ENCODE results near the gene CLEC16A. TPM values are rescaled to one million over a fixed set of nuclear protein-coding genes. Genes with fewer than 3 reads are reported as not detected.
A peak's percentile ranks its signal among the peaks of the same experiment; 100 is the strongest.

The CLEC16A gene
- total RNA-seq, 4 donors from 2014 or later = 24.5 to 33.0 (median 29.3) TPM

DNA sequence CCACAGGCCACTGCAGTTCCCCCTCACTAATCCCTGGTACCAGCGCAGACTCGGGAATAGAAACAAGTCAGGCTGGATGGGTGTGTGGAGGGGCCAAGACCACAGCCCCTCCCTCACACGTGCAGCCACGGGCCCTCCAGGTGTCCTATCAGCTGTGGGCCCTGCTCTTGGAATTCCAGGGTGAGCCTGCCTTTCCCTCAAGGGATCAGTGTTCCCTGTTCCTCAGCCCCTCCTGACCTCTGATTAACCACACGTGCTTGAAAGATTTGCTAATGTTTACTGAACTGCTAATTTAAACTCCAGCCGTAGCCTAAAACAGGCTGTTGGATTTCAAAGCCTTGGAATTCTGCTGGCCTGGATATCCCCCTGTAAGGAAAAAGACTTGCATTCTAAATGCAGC is 165.2 kb downstream of the CLEC16A start:
- intact Hi-C loops (cut with DNase I; ENCODE audit: low total_unique reads) = no loop called here
- in situ Hi-C loops (cut with MboI; ENCODE audit: low sequenced_read_pairs in 4 of 4) = no loop called here
- Histone ChIP-seq H3K36me3 (no peaks in the 10 kb centered on the region), H3K4me1 (peaks cover 12 to 14% of the 10 kb centered on the region in 2 donors), H3K4me3 (no peak overlapping the region), H3K9me3 (peaks cover 0 to 4% (median 0%) of the 10 kb centered on the region in 3 donors), H3K27me3 (no peaks in the 10 kb centered on the region), H3K27ac (no peak overlapping the region)
- TF ChIP-seq POLR2A (IDR thresholded peaks at IDR 0.05) = no peak
- TF ChIP-seq CTCF (IDR thresholded peaks at IDR 0.05 in 4 of 5, conservative IDR thresholded peaks at IDR 0.05 in 1 of 5) = no peak
- no peak for DNase-seq
- no peak for ATAC-seq

GRCh38 chr16:11111150-11111549 is 166.8 kb downstream of the CLEC16A start:
- H3K27ac ChIP-seq = no peak overlapping the region
- DNase-seq (no peak), ATAC-seq (no peak)
- H3K9me3 ChIP-seq = peaks cover 0 to 4% (median 0%) of the 10 kb centered on the region in 3 donors
- H3K36me3 ChIP-seq = no peaks in the 10 kb centered on the region
- in situ Hi-C loops (cut with MboI; ENCODE audit: low sequenced_read_pairs in 4 of 4) (no loop called here), intact Hi-C loops (cut with DNase I; ENCODE audit: low total_unique reads) (no loop called here)
- H3K27me3 ChIP-seq = no peaks in the 10 kb centered on the region
- H3K4me1 ChIP-seq = no peaks in the 10 kb centered on the region
- H3K4me3 ChIP-seq = no peak overlapping the region
- no peak for TF ChIP-seq POLR2A (IDR thresholded peaks at IDR 0.05)
- no peak for TF ChIP-seq CTCF (IDR thresholded peaks at IDR 0.05 in 4 of 5, conservative IDR thresholded peaks at IDR 0.05 in 1 of 5)

- TF ChIP-seq POLR2A (IDR thresholded peaks at IDR 0.05) (no peak), CTCF (IDR thresholded peaks at IDR 0.05 in 4 of 5, conservative IDR thresholded peaks at IDR 0.05 in 1 of 5) (no peak)
- intact Hi-C loops (cut with DNase I; ENCODE audit: low total_unique reads) = no loop called here
- DNase-seq (no peak), ATAC-seq (no peak)
- Histone ChIP-seq H3K27ac (no peak overlapping the region), H3K4me1 (no peaks in the 10 kb centered on the region), H3K4me3 (no peak overlapping the region), H3K9me3 (peaks cover 0 to 4% (median 0%) of the 10 kb centered on the region in 3 donors), H3K27me3 (no peaks in the 10 kb centered on the region), H3K36me3 (no peaks in the 10 kb centered on the region)
- in situ Hi-C loops (cut with MboI; ENCODE audit: low sequenced_read_pairs in 4 of 4) = no loop called here
Measured at GRCh38 chr16:11111856-11112634, 167.7 kb downstream of the CLEC16A start.

GRCh38 chr16:11112723-11113348 is 168.5 kb downstream of the CLEC16A start:
- no peak for DNase-seq
- TF ChIP-seq CTCF (IDR thresholded peaks at IDR 0.05 in 4 of 5, conservative IDR thresholded peaks at IDR 0.05 in 1 of 5) (no peak), POLR2A (IDR thresholded peaks at IDR 0.05) (no peak)
- Histone ChIP-seq H3K27ac (no peak overlapping the region), H3K9me3 (peaks cover 0 to 4% (median 0%) of the 10 kb centered on the region in 3 donors), H3K36me3 (no peaks in the 10 kb centered on the region), H3K27me3 (no peaks in the 10 kb centered on the region), H3K4me1 (no peaks in the 10 kb centered on the region), H3K4me3 (no peak overlapping the region)
- peak in 1 of 2 donors; percentile 9 for ATAC-seq
- in situ Hi-C loops (cut with MboI; ENCODE audit: low sequenced_read_pairs in 4 of 4) = no loop called here
- intact Hi-C loops (cut with DNase I; ENCODE audit: low total_unique reads) = no loop called here
